Measurements from ENCODE around the gene EML3.
A peak's percentile ranks its signal among the peaks of the same experiment; 100 is the strongest.
"Not testable (repeated sequence)": the region's sequence is repeated elsewhere in the genome, so short reads cannot be mapped to it uniquely, and the experiment has no call there.

EML3 gene

GRCh38 chr11:62565100-62565802 lies 47.3 kb downstream of the EML3 start:
- no peak for DNase-seq (ENCODE audit: low read depth)
- H3K9me3 ChIP-seq (ENCODE audit: control insufficient read depth, low read length): no peaks in the 10 kb centered on the region
- no peak overlapping the region for H3K4me3 ChIP-seq (ENCODE audit: low read length)
- H3K9ac ChIP-seq (ENCODE audit: low read length): no peak overlapping the region
- peaks cover 29% of the 10 kb centered on the region for H3K4me1 ChIP-seq (ENCODE audit: control insufficient read depth, insufficient read depth, low read length)
- peaks cover 74% of the 10 kb centered on the region for H3K36me3 ChIP-seq (ENCODE audit: control insufficient read depth, insufficient read depth, low read length, severe bottlenecking)
- H3K27me3 ChIP-seq (replicated peaks; ENCODE audit: control insufficient read depth, insufficient read depth, low read length): no peaks in the 10 kb centered on the region

GRCh38 chr11:62561677-62562230 lies 50.8 kb downstream of the EML3 start:
- H3K9ac ChIP-seq (ENCODE audit: low read length); DNase-seq (ENCODE audit: low read depth); H3K27me3 ChIP-seq (replicated peaks; ENCODE audit: control insufficient read depth, insufficient read depth, low read length); H3K4me3 ChIP-seq (ENCODE audit: low read length); H3K9me3 ChIP-seq (ENCODE audit: control insufficient read depth, low read length): not testable (repeated sequence)
- peaks cover 68% of the 10 kb centered on the region for H3K36me3 ChIP-seq (ENCODE audit: control insufficient read depth, insufficient read depth, low read length, severe bottlenecking)
- H3K4me1 ChIP-seq (ENCODE audit: control insufficient read depth, insufficient read depth, low read length): peaks cover 36% of the 10 kb centered on the region

GRCh38 chr11:62560566-62561103 lies 51.9 kb downstream of the EML3 start:
- Histone ChIP-seq H3K9me3 (ENCODE audit: control insufficient read depth, low read length) (no peaks in the 10 kb centered on the region), H3K36me3 (ENCODE audit: control insufficient read depth, insufficient read depth, low read length, severe bottlenecking) (peaks cover 57% of the 10 kb centered on the region), H3K9ac (ENCODE audit: low read length) (peak overlapping the region; percentile 75), H3K4me1 (ENCODE audit: control insufficient read depth, insufficient read depth, low read length) (peaks cover 47% of the 10 kb centered on the region), H3K4me3 (ENCODE audit: low read length) (peak overlapping the region; percentile 37), H3K27me3 (replicated peaks; ENCODE audit: control insufficient read depth, insufficient read depth, low read length) (no peaks in the 10 kb centered on the region)
- DNase-seq (ENCODE audit: low read depth): peak; percentile 99

- not testable (repeated sequence) for H3K4me3 ChIP-seq (ENCODE audit: low read length); H3K9me3 ChIP-seq (ENCODE audit: control insufficient read depth, low read length); DNase-seq (ENCODE audit: low read depth); H3K27me3 ChIP-seq (replicated peaks; ENCODE audit: control insufficient read depth, insufficient read depth, low read length)
- peaks cover 49% of the 10 kb centered on the region for H3K36me3 ChIP-seq (ENCODE audit: control insufficient read depth, insufficient read depth, low read length, severe bottlenecking)
- H3K4me1 ChIP-seq (ENCODE audit: control insufficient read depth, insufficient read depth, low read length): peaks cover 58% of the 10 kb centered on the region
- peak overlapping the region; percentile 75 for H3K9ac ChIP-seq (ENCODE audit: low read length)
Observed at GRCh38 chr11:62559626-62560025, 52.9 kb downstream of the EML3 start.

GRCh38 chr11:62559204-62559603 lies 53.4 kb downstream of the EML3 start:
- peaks cover 49% of the 10 kb centered on the region for H3K36me3 ChIP-seq (ENCODE audit: control insufficient read depth, insufficient read depth, low read length, severe bottlenecking)
- H3K9ac ChIP-seq (ENCODE audit: low read length): no peak overlapping the region
- H3K9me3 ChIP-seq (ENCODE audit: control insufficient read depth, low read length): no peaks in the 10 kb centered on the region
- peaks cover 62% of the 10 kb centered on the region for H3K4me1 ChIP-seq (ENCODE audit: control insufficient read depth, insufficient read depth, low read length)
- no peak overlapping the region for H3K4me3 ChIP-seq (ENCODE audit: low read length)
- no peaks in the 10 kb centered on the region for H3K27me3 ChIP-seq (replicated peaks; ENCODE audit: control insufficient read depth, insufficient read depth, low read length)
- DNase-seq (ENCODE audit: low read depth): no peak

- H3K36me3 ChIP-seq (ENCODE audit: control insufficient read depth, insufficient read depth, low read length, severe bottlenecking): peaks cover 45% of the 10 kb centered on the region
- H3K4me1 ChIP-seq (ENCODE audit: control insufficient read depth, insufficient read depth, low read length): peaks cover 67% of the 10 kb centered on the region
- no peaks in the 10 kb centered on the region for H3K9me3 ChIP-seq (ENCODE audit: control insufficient read depth, low read length)
- no peak for DNase-seq (ENCODE audit: low read depth)
- H3K4me3 ChIP-seq (ENCODE audit: low read length): no peak overlapping the region
- H3K27me3 ChIP-seq (replicated peaks; ENCODE audit: control insufficient read depth, insufficient read depth, low read length): no peaks in the 10 kb centered on the region
- H3K9ac ChIP-seq (ENCODE audit: low read length): no peak overlapping the region
Observed at GRCh38 chr11:62558669-62559068, 53.9 kb downstream of the EML3 start.

- no peak for DNase-seq (ENCODE audit: low read depth)
- H3K4me1 ChIP-seq (ENCODE audit: control insufficient read depth, insufficient read depth, low read length): peaks cover 68% of the 10 kb centered on the region
Observed at GRCh38 chr11:62556875-62557631, 55.5 kb downstream of the EML3 start.

GRCh38 chr11:62556108-62556874 lies 56.3 kb downstream of the EML3 start:
- Histone ChIP-seq H3K27me3 (replicated peaks; ENCODE audit: control insufficient read depth, insufficient read depth, low read length) (no peaks in the 10 kb centered on the region), H3K9ac (ENCODE audit: low read length) (peak overlapping the region; percentile 83), H3K36me3 (ENCODE audit: control insufficient read depth, insufficient read depth, low read length, severe bottlenecking) (peaks cover 25% of the 10 kb centered on the region), H3K4me3 (ENCODE audit: low read length) (peak overlapping the region; percentile 78), H3K4me1 (ENCODE audit: control insufficient read depth, insufficient read depth, low read length) (peaks cover 74% of the 10 kb centered on the region), H3K9me3 (ENCODE audit: control insufficient read depth, low read length) (no peaks in the 10 kb centered on the region)
- peak; percentile 98 for DNase-seq (ENCODE audit: low read depth)

More at GRCh38 chr11:62556875-62557631, 55.5 kb downstream of the EML3 start:
- peak overlapping the region; percentile 78 for H3K4me3 ChIP-seq (ENCODE audit: low read length)
- peaks cover 30% of the 10 kb centered on the region for H3K36me3 ChIP-seq (ENCODE audit: control insufficient read depth, insufficient read depth, low read length, severe bottlenecking)
- no peaks in the 10 kb centered on the region for H3K9me3 ChIP-seq (ENCODE audit: control insufficient read depth, low read length)
- H3K27me3 ChIP-seq (replicated peaks; ENCODE audit: control insufficient read depth, insufficient read depth, low read length): no peaks in the 10 kb centered on the region
- H3K9ac ChIP-seq (ENCODE audit: low read length): peak overlapping the region; percentile 83

- peak; percentile 50 for DNase-seq (ENCODE audit: low read depth)
- H3K9ac ChIP-seq (ENCODE audit: low read length): peak overlapping the region; percentile 83
- no peaks in the 10 kb centered on the region for H3K27me3 ChIP-seq (replicated peaks; ENCODE audit: control insufficient read depth, insufficient read depth, low read length)
- peaks cover 66% of the 10 kb centered on the region for H3K4me1 ChIP-seq (ENCODE audit: control insufficient read depth, insufficient read depth, low read length)
- H3K36me3 ChIP-seq (ENCODE audit: control insufficient read depth, insufficient read depth, low read length, severe bottlenecking): peaks cover 25% of the 10 kb centered on the region
- no peaks in the 10 kb centered on the region for H3K9me3 ChIP-seq (ENCODE audit: control insufficient read depth, low read length)
- H3K4me3 ChIP-seq (ENCODE audit: low read length): peak overlapping the region; percentile 78
Observed at GRCh38 chr11:62555464-62556107, 57.0 kb downstream of the EML3 start.

GRCh38 chr11:62554387-62555167 lies 58.0 kb downstream of the EML3 start:
- Histone ChIP-seq H3K27me3 (replicated peaks; ENCODE audit: control insufficient read depth, insufficient read depth, low read length) (no peaks in the 10 kb centered on the region), H3K4me3 (ENCODE audit: low read length) (peak overlapping the region; percentile 74), H3K9me3 (ENCODE audit: control insufficient read depth, low read length) (no peaks in the 10 kb centered on the region), H3K9ac (ENCODE audit: low read length) (peak overlapping the region; percentile 89), H3K4me1 (ENCODE audit: control insufficient read depth, insufficient read depth, low read length) (peaks cover 56% of the 10 kb centered on the region), H3K36me3 (ENCODE audit: control insufficient read depth, insufficient read depth, low read length, severe bottlenecking) (peaks cover 17% of the 10 kb centered on the region)
- peak; percentile 55 for DNase-seq (ENCODE audit: low read depth)

Measured in adipocyte (in vitro differentiated cells).